Pancreas (tissue), 10 donors: ENCODE measurements around the gene IL17D. TPM values are rescaled to one million over a fixed set of nuclear protein-coding genes. Genes with fewer than 3 reads are reported as not detected.

Experiments used
- ATAC-seq, 4 donors: fragments of 200-7000 bp; cut with Tn5 transposase; one replicate each; pipeline versions ENCODE4 v1.8.0 to v1.9.1; 2020; ENCODE audit warnings: mild to moderate bottlenecking in 4 of 4, moderate library complexity in 4 of 4
- DNase-seq, 6 donors: peaks; one replicate each; pipeline ENCODE4 v3.0.0-alpha.2; 2020
- FAIRE-seq: peaks from 2 replicates; lab custom pipeline; 2012; peaks lifted over from hg19 to GRCh38; lab: Jason Lieb, UNC
- H3K27ac ChIP-seq, 4 donors: fragments of 200-600 bp; sonication (generic); 1 replicate in 3 of 4; 2 replicates in 1 of 4; pipeline versions ENCODE4 v1.5.0 to v1.8.0; 2020
- H3K27me3 ChIP-seq, 4 donors: fragments of 200-600 bp; one replicate each; pipeline ENCODE4 v1.8.0; 2021
- H3K36me3 ChIP-seq, 3 donors: fragments of 200-600 bp; sonication (generic) in 1 of 3; one replicate each; pipeline versions ENCODE4 v1.5.0 to v1.8.0; 2020 to 2021
- H3K4me1 ChIP-seq, 3 donors: fragments of 200-600 bp; one replicate each; pipeline ENCODE4 v1.8.0; 2021
- H3K4me3 ChIP-seq, 4 donors: fragments of 200-600 bp; sonication (generic) in 2 of 4; one replicate each; pipeline versions ENCODE4 v1.5.0 to v1.8.0; 2020 to 2021
- H3K9me3 ChIP-seq, 4 donors: fragments of 200-600 bp; one replicate each; pipeline ENCODE4 v1.8.0; 2021
- CTCF ChIP-seq, 4 donors: fragments of 200-600 bp; sonication (generic) in 3 of 4; IDR thresholded peaks; one replicate each; pipeline versions ENCODE4 v1.5.0 to v1.8.0; 2021; ENCODE audit warnings: antibody characterized with exemption in 4 of 4
- WGBS, 2 donors: extraction: QIAGEN DNeasy Blood & Tissue Kit; methylation state at CpG; one replicate each; pipeline ENCODE4 v1.1.7; 2013; 5-methylcytosine and 5-hydroxymethylcytosine counted together
- intact Hi-C, 3 donors: fragments of 100-400 bp; cut with DNase I; formaldehyde crosslinking; loops; one replicate each; pipeline versions ENCODE4 v1.11.1 to v1.14.2; 2022
- polyA plus RNA-seq, 2 donors: library from polyadenylated mRNA; stranded (reverse); fragments of 200-250 nt; gene quantifications; one replicate each; pipeline ENCODE4 v1.2.3, GENCODE V29; 2013
- total RNA-seq, 6 donors: library from RNA; stranded (reverse); fragmentation: NEBNext Ultra II Directional in 4 of 6; extraction: Animal tissue kit (Norgen Biotek cat#: 25700) in 4 of 6; gene quantifications; one replicate each; pipeline versions ENCODE4 v1.2.1 to v1.2.4, GENCODE V29; 2021 to 2023
- donor health status: healthy with polysubstance abuse.
- donor health status: DM: no; HTN: no; CAD: no; lungs with moderate emphysema.
- donor health status: DM: no; HTN: no; CAD: no.
- donor health status: control.
- donor health status: control.
- donor health status: Bipolar disorder and iron deficiency.
- donor health status: DM: yes; HTN: yes; CAD: no.
- donor health status: DM: no; HTN: no; CAD: no.
- donor health status: DM: no; HTN: no; CAD: no.
- donor health status: DM: yes; HTN: yes; CAD: no.

IL17D gene
- total and polyA plus RNA-seq, 8 donors: 0.35 to 0.71 (median 0.48) TPM

- Histone ChIP-seq H3K36me3 (no peaks in the 10 kb centered on the region), H3K27me3 (peaks cover 0 to 5% (median 0%) of the 10 kb centered on the region in 4 donors), H3K9me3 (no peaks in the 10 kb centered on the region), H3K4me3 (no peak overlapping the region), H3K27ac (no peak overlapping the region), H3K4me1 (peaks cover 0 to 7% (median 0%) of the 10 kb centered on the region in 3 donors)
- no peak for TF ChIP-seq CTCF (IDR thresholded peaks at IDR 0.05)
- no peak for FAIRE-seq
- intact Hi-C loops: loop anchor here in 1 of 3 donors (10.0 kb wide), 3 partner anchors 118 to 222 kb away; no protein-coding TSS in a partner anchor
- ATAC-seq: no peak
- no peak for DNase-seq
- WGBS, 2 donors: 50 to 57% methylated on average over 15 of the region's 15 CpGs
Measured at GRCh38 chr13:20716951-20717350, 13.5 kb downstream of the IL17D start.

- H3K9me3 ChIP-seq: no peaks in the 10 kb centered on the region
- intact Hi-C loops: loop anchor here in 1 of 3 donors (10.0 kb wide), 3 partner anchors 117 to 223 kb away; no protein-coding TSS in a partner anchor
- no peak overlapping the region for H3K27ac ChIP-seq
- H3K4me1 ChIP-seq: peaks cover 0 to 10% (median 0%) of the 10 kb centered on the region in 3 donors
- TF ChIP-seq CTCF (IDR thresholded peaks at IDR 0.05): no peak
- no peak overlapping the region for H3K4me3 ChIP-seq
- DNase-seq (no peak), ATAC-seq (no peak), FAIRE-seq (no peak)
- no peaks in the 10 kb centered on the region for H3K36me3 ChIP-seq
- WGBS, 2 donors: 88 to 91% methylated on average over 44 of the region's 44 CpGs
- H3K27me3 ChIP-seq: peaks cover 0 to 5% (median 0%) of the 10 kb centered on the region in 4 donors
Measured at GRCh38 chr13:20717581-20718542, 14.4 kb downstream of the IL17D start.

GRCh38 chr13:20718958-20719566 is 15.6 kb downstream of the IL17D start:
- DNase-seq (no peak), FAIRE-seq (no peak), ATAC-seq (no peak)
- TF ChIP-seq CTCF (IDR thresholded peaks at IDR 0.05): no peak
- WGBS, 2 donors: 86 to 89% methylated on average over 12 of the region's 12 CpGs
- Histone ChIP-seq H3K4me1 (peaks cover 0 to 10% (median 0%) of the 10 kb centered on the region in 3 donors), H3K4me3 (no peak overlapping the region), H3K27me3 (peaks cover 0 to 5% (median 0%) of the 10 kb centered on the region in 4 donors), H3K27ac (no peak overlapping the region), H3K36me3 (no peaks in the 10 kb centered on the region), H3K9me3 (no peaks in the 10 kb centered on the region)
- intact Hi-C loops: loop anchor here in 1 of 3 donors (10.0 kb wide), 3 partner anchors 116 to 224 kb away; no protein-coding TSS in a partner anchor

GRCh38 chr13:20719783-20720182 is 16.3 kb downstream of the IL17D start:
- peaks cover 0 to 10% (median 0%) of the 10 kb centered on the region in 3 donors for H3K4me1 ChIP-seq
- intact Hi-C loops: loop anchor here in 1 of 3 donors (10.0 kb wide), 3 partner anchors 115 to 225 kb away; no protein-coding TSS in a partner anchor
- no peak for DNase-seq
- WGBS, 2 donors: 66 to 72% methylated on average over 13 of the region's 13 CpGs
- no peak for ATAC-seq
- H3K36me3 ChIP-seq: no peaks in the 10 kb centered on the region
- no peaks in the 10 kb centered on the region for H3K9me3 ChIP-seq
- H3K4me3 ChIP-seq: no peak overlapping the region
- FAIRE-seq: no peak
- TF ChIP-seq CTCF (IDR thresholded peaks at IDR 0.05): no peak
- H3K27me3 ChIP-seq: peaks cover 0 to 5% (median 0%) of the 10 kb centered on the region in 4 donors
- H3K27ac ChIP-seq: no peak overlapping the region
